GM12891 (cell line): Measurements from ENCODE around the gene ACER2.

Source experiments
- POLR2A ChIP-seq: IDR thresholded peaks from 2 replicates; pipeline ENCODE4 v1.6.1; 2011; ENCODE audit warnings: low read depth, low read length, control low read depth
- POU2F2 ChIP-seq: IDR thresholded peaks from 2 replicates; pipeline ENCODE4 v1.6.1; 2011; ENCODE audit warnings: low read depth, mild to moderate bottlenecking, control low read depth, low read length, moderate library complexity

- TF ChIP-seq POU2F2 (no peak), POLR2A (no peak)
Measured at GRCh38 chr9:19470567-19470966, 61.8 kb downstream of the ACER2 start.
